ENCODE data around the gene TIMM22.
"Not testable (repeated sequence)": the region's sequence is repeated elsewhere in the genome, so short reads cannot be mapped to it uniquely, and the experiment has no call there.

Gene TIMM22

GRCh38 chr17:1042486-1042885 is 45.6 kb downstream of the TIMM22 start:
- no peak for DNase-seq

GRCh38 chr17:1043601-1044251 is 46.8 kb downstream of the TIMM22 start:
- no peak for DNase-seq

DNA sequence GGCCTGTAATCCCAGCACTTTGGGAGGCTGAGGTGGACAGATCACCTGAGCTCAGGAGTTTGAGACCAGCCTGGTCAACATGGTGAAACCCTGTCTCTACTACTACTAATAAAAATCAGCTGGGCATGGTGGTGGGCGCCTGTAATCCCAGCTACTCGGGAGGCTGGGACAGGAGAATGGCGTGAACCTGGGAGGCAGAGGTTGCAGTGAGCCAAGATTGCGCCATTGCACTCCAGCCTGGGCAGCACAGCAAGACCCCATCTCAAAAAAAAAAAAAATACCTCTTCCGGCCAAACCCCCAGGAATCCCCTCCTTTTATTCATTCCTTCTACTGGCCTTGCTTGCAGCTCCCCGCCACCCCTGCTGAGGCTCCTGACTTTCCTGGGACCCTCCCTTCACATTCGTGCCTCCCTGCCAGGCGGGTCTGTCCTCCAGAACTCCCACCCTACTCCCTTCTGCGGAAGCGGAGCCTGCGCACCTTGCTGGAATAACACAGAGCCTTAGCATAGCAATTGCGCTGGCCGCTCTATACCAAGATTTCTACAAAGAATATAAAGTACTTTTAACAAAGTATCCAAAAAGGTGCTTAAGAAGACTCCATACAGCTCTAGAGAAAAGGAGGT is 47.6 kb downstream of the TIMM22 start:
- not testable (repeated sequence) for DNase-seq

- DNase-seq = no peak
Observed at GRCh38 chr17:1045456-1045855, 48.5 kb downstream of the TIMM22 start.

DNA sequence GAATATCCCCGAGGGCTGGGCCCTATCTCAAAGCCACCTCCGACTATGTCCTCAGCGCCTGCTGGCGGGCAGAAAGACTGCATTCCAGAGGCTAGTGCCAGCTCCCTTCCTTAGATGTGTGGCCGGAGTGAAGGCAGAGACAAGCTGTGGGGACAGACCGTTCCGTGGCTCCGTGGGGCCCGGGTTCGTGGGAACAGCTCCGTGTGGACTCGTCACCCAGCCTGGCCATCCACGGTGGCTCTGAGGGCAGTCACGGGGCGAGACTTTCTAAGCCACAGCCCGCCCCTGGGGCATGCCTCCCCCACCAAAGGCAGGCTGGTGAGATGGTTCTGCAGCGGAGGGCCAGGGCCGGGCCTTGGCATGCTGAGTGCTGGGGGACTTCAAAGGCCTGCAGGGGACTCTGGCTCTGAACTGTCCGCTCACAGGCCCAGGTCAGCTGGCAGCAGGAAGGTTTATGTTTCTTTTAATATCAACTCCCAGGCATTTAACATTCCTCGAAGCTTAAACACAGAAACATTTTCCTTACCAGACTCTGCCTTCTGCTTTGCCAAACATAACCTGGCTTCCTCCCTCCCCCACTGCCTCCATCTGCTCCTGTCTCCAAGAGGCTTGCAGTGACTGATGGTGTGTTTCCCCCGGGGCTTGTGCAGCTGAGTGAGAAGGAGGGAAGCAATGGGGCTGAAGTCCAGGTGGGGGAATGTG is 50.4 kb downstream of the TIMM22 start:
- DNase-seq = no peak

GRCh38 chr17:1047879-1048470 is 51.0 kb downstream of the TIMM22 start:
- no peak for DNase-seq

GRCh38 chr17:1048516-1049115 is 51.7 kb downstream of the TIMM22 start:
- DNase-seq = not testable (repeated sequence)

DNA sequence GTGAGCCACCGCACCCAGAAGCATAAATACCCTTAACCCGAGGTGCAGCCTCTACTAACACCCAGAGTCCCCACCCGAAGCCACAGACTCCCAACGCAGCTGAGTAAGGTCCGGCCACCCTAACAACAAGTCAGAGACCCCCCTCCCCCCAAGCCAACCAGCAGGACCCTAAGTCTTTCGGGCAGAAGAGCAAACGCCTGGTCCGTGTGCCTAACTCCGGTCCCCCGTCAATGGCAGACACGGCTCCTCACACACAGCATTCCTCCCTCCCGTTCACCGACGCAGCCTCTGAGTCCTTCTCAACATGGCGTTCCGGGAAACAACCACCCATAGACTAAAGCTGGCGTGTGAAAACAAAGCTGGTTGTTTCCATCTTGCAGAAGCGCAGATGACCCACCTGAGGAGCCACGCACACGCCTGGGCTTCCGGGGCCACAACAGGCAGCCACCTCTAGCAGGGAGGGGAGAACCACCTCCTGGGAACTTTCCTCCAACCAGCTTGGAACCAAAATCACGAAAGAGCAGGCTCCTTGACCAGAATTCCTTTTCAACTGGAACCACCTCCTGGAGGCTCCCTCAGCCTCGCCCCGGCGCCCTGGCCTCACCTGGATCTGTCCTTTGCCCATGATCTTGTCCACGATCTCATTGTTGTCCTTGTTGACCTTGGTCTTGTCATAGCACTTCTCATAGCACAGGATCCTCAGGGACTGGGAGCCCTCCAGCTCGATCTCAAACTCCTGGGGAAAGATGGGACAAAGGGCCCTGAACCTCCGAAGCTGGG is 52.7 kb downstream of the TIMM22 start:
- no peak for DNase-seq

- DNase-seq = no peak
Observed at GRCh38 chr17:1050246-1050995, 53.5 kb downstream of the TIMM22 start.

- DNase-seq = no peak
Observed at GRCh38 chr17:1050996-1051925, 54.3 kb downstream of the TIMM22 start.
